Esophagus muscularis mucosa (tissue), 4 donors: ENCODE results near the gene KLRG1. TPM values are rescaled to one million over a fixed set of nuclear protein-coding genes. Genes with fewer than 3 reads are reported as not detected.

ENCODE experiments used
- DNase-seq: peaks from one replicate; pipeline ENCODE4 v3.0.0-alpha.2; 2017; ENCODE audit errors: extremely low spot score
- H3K27ac ChIP-seq, 4 donors: fragments of 200-600 bp; sonication (generic); replicated peaks in 1 of 4; 1 replicate in 3 of 4; 2 replicates in 1 of 4; pipeline ENCODE4 v1.5.1; 2016 to 2019; ENCODE audit warnings: mild to moderate bottlenecking in 1 of 4
- H3K27me3 ChIP-seq, 4 donors: fragments of 200-600 bp; sonication (generic); one replicate each; pipeline versions ENCODE4 v1.5.1 to v1.6.0; 2016 to 2019
- H3K36me3 ChIP-seq, 4 donors: fragments of 200-600 bp; sonication (generic); one replicate each; pipeline ENCODE4 v1.5.1; 2016 to 2019
- H3K4me1 ChIP-seq, 4 donors: fragments of 200-600 bp; sonication (generic); one replicate each; pipeline ENCODE4 v1.5.1; 2016 to 2019
- H3K4me3 ChIP-seq, 4 donors: fragments of 200-600 bp; sonication (generic); 1 replicate in 2 of 4; 2 replicates in 2 of 4; pipeline ENCODE4 v1.5.1; 2016 to 2019; ENCODE audit warnings: mild to moderate bottlenecking in 4 of 4, moderate library complexity in 1 of 4
- H3K9me3 ChIP-seq, 4 donors: fragments of 200-600 bp; sonication (generic); 1 replicate in 3 of 4; 2 replicates in 1 of 4; pipeline ENCODE4 v1.5.1; 2016 to 2019
- CTCF ChIP-seq, 3 experiments: fragments of 200-600 bp in 2 of 3; fragments of 450-650 bp in 1 of 3; sonication (generic) in 2 of 3; IDR thresholded peaks; one replicate each; pipeline ENCODE4 v1.5.1; 2017 to 2019; ENCODE audit warnings: antibody characterized with exemption in 3 of 3, mild to moderate bottlenecking in 2 of 3, moderate library complexity in 1 of 3
- EP300 ChIP-seq: sonication (generic); formaldehyde crosslinking; IDR thresholded peaks from one replicate; pipeline ENCODE4 v1.6.1; 2017; ENCODE audit warnings: antibody characterized with exemption
- POLR2A ChIP-seq: fragments of 450-650 bp; IDR thresholded peaks from one replicate; pipeline ENCODE4 v1.6.1; 2017; ENCODE audit warnings: antibody characterized with exemption, moderate library complexity, mild to moderate bottlenecking, low read depth
- POLR2AphosphoS5 ChIP-seq, 2 donors: sonication (generic); formaldehyde crosslinking; IDR thresholded peaks; one replicate each; pipeline ENCODE4 v1.6.1; 2017; ENCODE audit warnings: antibody characterized with exemption in 2 of 2
- WGBS: methylation state at CpG from one replicate; pipeline ENCODE4 v1.1.5; 2018; 5-methylcytosine and 5-hydroxymethylcytosine counted together
- intact Hi-C: fragments of 100-400 bp; cut with DNase I; formaldehyde crosslinking; loops from one replicate; pipeline ENCODE4 v1.15.1; 2023
- total RNA-seq, 4 donors: library from RNA; depleted of rRNA; stranded (reverse); fragments of >200 nt; gene quantifications; one replicate each; pipeline versions ENCODE4 v1.1.0 to v1.2.1, GENCODE V29; 2016

The KLRG1 gene
- total RNA-seq, 4 donors from 2014 or later = 1.5 to 2.2 (median 1.8) TPM

- Histone ChIP-seq H3K9me3 (no peaks in the 10 kb centered on the region), H3K27me3 (no peaks in the 10 kb centered on the region), H3K4me3 (no peak overlapping the region), H3K27ac (no peak overlapping the region), H3K36me3 (no peaks in the 10 kb centered on the region), H3K4me1 (peaks cover 0 to 6% (median 0%) of the 10 kb centered on the region in 4 donors)
- DNase-seq = no peak
- 74% methylated on average over 6 of the region's 6 CpGs for WGBS
- TF ChIP-seq POLR2A (no peak), CTCF (IDR thresholded peaks at IDR 0.05) (no peak), EP300 (no peak), POLR2AphosphoS5 (IDR thresholded peaks at IDR 0.05) (no peak)
- intact Hi-C loops = no loop called here
Observed at GRCh38 chr12:8991371-8992345, 2.3 kb downstream of the KLRG1 start.

- H3K9me3 ChIP-seq = no peaks in the 10 kb centered on the region
Observed at GRCh38 chr12:8993827-8994226, 4.5 kb downstream of the KLRG1 start.

GRCh38 chr12:8995021-8995775, 5.9 kb downstream of the KLRG1 start:
- 84% methylated on average over 4 of the region's 4 CpGs for WGBS
- H3K9me3 ChIP-seq = no peaks in the 10 kb centered on the region
- TF ChIP-seq POLR2A (no peak), POLR2AphosphoS5 (IDR thresholded peaks at IDR 0.05) (no peak), CTCF (IDR thresholded peaks at IDR 0.05) (no peak), EP300 (no peak)

More at GRCh38 chr12:8993827-8994226, 4.5 kb downstream of the KLRG1 start:
- WGBS = 90% methylated on average over 3 of the region's 3 CpGs
- TF ChIP-seq EP300 = no peak
- TF ChIP-seq CTCF (IDR thresholded peaks at IDR 0.05) = no peak
- TF ChIP-seq POLR2AphosphoS5 (IDR thresholded peaks at IDR 0.05) = no peak
- no peak for TF ChIP-seq POLR2A
- no peak for DNase-seq
- intact Hi-C loops = no loop called here
- Histone ChIP-seq H3K36me3 (no peaks in the 10 kb centered on the region), H3K27me3 (no peaks in the 10 kb centered on the region), H3K4me3 (no peak overlapping the region), H3K4me1 (peaks cover 0 to 6% (median 0%) of the 10 kb centered on the region in 4 donors), H3K27ac (no peak overlapping the region)

GRCh38 chr12:8996682-8997405, 7.5 kb downstream of the KLRG1 start:
- Histone ChIP-seq H3K4me3 (no peak overlapping the region), H3K9me3 (no peaks in the 10 kb centered on the region), H3K27me3 (no peaks in the 10 kb centered on the region), H3K27ac (no peak overlapping the region), H3K36me3 (no peaks in the 10 kb centered on the region), H3K4me1 (peaks cover 0 to 4% (median 0%) of the 10 kb centered on the region in 4 donors)
- intact Hi-C loops = no loop called here
- 80% methylated on average over 5 of the region's 5 CpGs for WGBS
- DNase-seq = no peak
- no peak for TF ChIP-seq POLR2A
- no peak for TF ChIP-seq POLR2AphosphoS5 (IDR thresholded peaks at IDR 0.05)
- TF ChIP-seq EP300 = no peak
- no peak for TF ChIP-seq CTCF (IDR thresholded peaks at IDR 0.05)

More at GRCh38 chr12:8995021-8995775, 5.9 kb downstream of the KLRG1 start:
- no peak for DNase-seq
- intact Hi-C loops = no loop called here
- H3K4me3 ChIP-seq = no peak overlapping the region
- H3K4me1 ChIP-seq = peaks cover 0 to 6% (median 0%) of the 10 kb centered on the region in 4 donors
- no peaks in the 10 kb centered on the region for H3K36me3 ChIP-seq
- H3K27me3 ChIP-seq = no peaks in the 10 kb centered on the region
- no peak overlapping the region for H3K27ac ChIP-seq
